ENCODE results near the gene NUFIP1.

Gene NUFIP1

GRCh38 chr13:44989071-44989889, at the start of gene NUFIP1, which contains the start of gene GPALPP1:
Gene NUFIP1 (minus strand): TSS chr13:44989471. CDS start chr13:44989436, 35 bp downstream.
Gene GPALPP1 (plus strand): TSS chr13:44989538. CDS start chr13:44989655, 117 bp downstream.
- TF ChIP-seq EP300 (IDR thresholded peaks at IDR 0.05; ENCODE audit: borderline replicate concordance), result no peak
- TF ChIP-seq TAF1 (IDR thresholded peaks at IDR 0.05; ENCODE audit: low read depth), result peak; percentile 63; the same call in 1 of the 2 replicates
- no peak for TF ChIP-seq FOXM1 (IDR thresholded peaks at IDR 0.05; ENCODE audit: borderline replicate concordance, low read depth)
- no peak; the same call in 1 of the 2 replicates for TF ChIP-seq NFIC (IDR thresholded peaks at IDR 0.05)
- peak; percentile 98 for TF ChIP-seq MAX (IDR thresholded peaks at IDR 0.05)
- TF ChIP-seq ZBTB7A (IDR thresholded peaks at IDR 0.05; ENCODE audit: low read depth), result no peak
- TF ChIP-seq, protein P1, sequence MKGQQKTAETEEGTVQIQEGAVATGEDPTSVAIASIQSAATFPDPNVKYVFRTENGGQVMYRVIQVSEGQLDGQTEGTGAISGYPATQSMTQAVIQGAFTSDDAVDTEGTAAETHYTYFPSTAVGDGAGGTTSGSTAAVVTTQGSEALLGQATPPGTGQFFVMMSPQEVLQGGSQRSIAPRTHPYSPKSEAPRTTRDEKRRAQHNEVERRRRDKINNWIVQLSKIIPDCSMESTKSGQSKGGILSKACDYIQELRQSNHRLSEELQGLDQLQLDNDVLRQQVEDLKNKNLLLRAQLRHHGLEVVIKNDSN (IDR thresholded peaks at IDR 0.05), result 0 out of 2 replicates have a peak, but pooled peaks have one; percentile 46
- TF ChIP-seq, protein P2, sequence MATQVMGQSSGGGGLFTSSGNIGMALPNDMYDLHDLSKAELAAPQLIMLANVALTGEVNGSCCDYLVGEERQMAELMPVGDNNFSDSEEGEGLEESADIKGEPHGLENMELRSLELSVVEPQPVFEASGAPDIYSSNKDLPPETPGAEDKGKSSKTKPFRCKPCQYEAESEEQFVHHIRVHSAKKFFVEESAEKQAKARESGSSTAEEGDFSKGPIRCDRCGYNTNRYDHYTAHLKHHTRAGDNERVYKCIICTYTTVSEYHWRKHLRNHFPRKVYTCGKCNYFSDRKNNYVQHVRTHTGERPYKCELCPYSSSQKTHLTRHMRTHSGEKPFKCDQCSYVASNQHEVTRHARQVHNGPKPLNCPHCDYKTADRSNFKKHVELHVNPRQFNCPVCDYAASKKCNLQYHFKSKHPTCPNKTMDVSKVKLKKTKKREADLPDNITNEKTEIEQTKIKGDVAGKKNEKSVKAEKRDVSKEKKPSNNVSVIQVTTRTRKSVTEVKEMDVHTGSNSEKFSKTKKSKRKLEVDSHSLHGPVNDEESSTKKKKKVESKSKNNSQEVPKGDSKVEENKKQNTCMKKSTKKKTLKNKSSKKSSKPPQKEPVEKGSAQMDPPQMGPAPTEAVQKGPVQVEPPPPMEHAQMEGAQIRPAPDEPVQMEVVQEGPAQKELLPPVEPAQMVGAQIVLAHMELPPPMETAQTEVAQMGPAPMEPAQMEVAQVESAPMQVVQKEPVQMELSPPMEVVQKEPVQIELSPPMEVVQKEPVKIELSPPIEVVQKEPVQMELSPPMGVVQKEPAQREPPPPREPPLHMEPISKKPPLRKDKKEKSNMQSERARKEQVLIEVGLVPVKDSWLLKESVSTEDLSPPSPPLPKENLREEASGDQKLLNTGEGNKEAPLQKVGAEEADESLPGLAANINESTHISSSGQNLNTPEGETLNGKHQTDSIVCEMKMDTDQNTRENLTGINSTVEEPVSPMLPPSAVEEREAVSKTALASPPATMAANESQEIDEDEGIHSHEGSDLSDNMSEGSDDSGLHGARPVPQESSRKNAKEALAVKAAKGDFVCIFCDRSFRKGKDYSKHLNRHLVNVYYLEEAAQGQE (IDR thresholded peaks at IDR 0.05; ENCODE audit: low read depth), result no peak
- no peak for TF ChIP-seq TEAD4 (IDR thresholded peaks at IDR 0.05)
- peak; percentile 82 for TF ChIP-seq YY1 (IDR thresholded peaks at IDR 0.05; ENCODE audit: low read depth)
- TF ChIP-seq TCF12 (IDR thresholded peaks at IDR 0.05; ENCODE audit: low read depth), result peak; percentile 56; the same call in 1 of the 2 replicates
- no peak for TF ChIP-seq RAD21 (IDR thresholded peaks at IDR 0.05; ENCODE audit: low read depth)
- TF ChIP-seq CREB1 (IDR thresholded peaks at IDR 0.05; ENCODE audit: low read depth), result peak; percentile 99
- TF ChIP-seq EGR1 (IDR thresholded peaks at IDR 0.05), result no peak
- TF ChIP-seq CEBPB (IDR thresholded peaks at IDR 0.05), result no peak; the same call in 1 of the 2 replicates

GRCh38 chr13:45036206-45036605, 46.9 kb upstream of the NUFIP1 start:
- TF ChIP-seq YY1 (IDR thresholded peaks at IDR 0.05; ENCODE audit: low read depth) (no peak), TAF1 (IDR thresholded peaks at IDR 0.05; ENCODE audit: low read depth) (no peak), FOXM1 (IDR thresholded peaks at IDR 0.05; ENCODE audit: borderline replicate concordance, low read depth) (no peak), CEBPB (IDR thresholded peaks at IDR 0.05) (no peak), RAD21 (IDR thresholded peaks at IDR 0.05; ENCODE audit: low read depth) (no peak), TEAD4 (IDR thresholded peaks at IDR 0.05) (no peak), TCF12 (IDR thresholded peaks at IDR 0.05; ENCODE audit: low read depth) (no peak), NFIC (IDR thresholded peaks at IDR 0.05) (no peak), MAX (IDR thresholded peaks at IDR 0.05) (no peak), ZBTB7A (IDR thresholded peaks at IDR 0.05; ENCODE audit: low read depth) (no peak), EGR1 (IDR thresholded peaks at IDR 0.05) (no peak)
- TF ChIP-seq, protein P2 (IDR thresholded peaks at IDR 0.05; ENCODE audit: low read depth), result no peak

GRCh38 chr13:45034342-45034741, 45.1 kb upstream of the NUFIP1 start:
- TF ChIP-seq NFIC (IDR thresholded peaks at IDR 0.05) (no peak), TCF12 (IDR thresholded peaks at IDR 0.05; ENCODE audit: low read depth) (no peak), TEAD4 (IDR thresholded peaks at IDR 0.05) (no peak), RAD21 (IDR thresholded peaks at IDR 0.05; ENCODE audit: low read depth) (no peak), MAX (IDR thresholded peaks at IDR 0.05) (no peak), EP300 (IDR thresholded peaks at IDR 0.05; ENCODE audit: borderline replicate concordance) (no peak), TAF1 (IDR thresholded peaks at IDR 0.05; ENCODE audit: low read depth) (no peak), YY1 (IDR thresholded peaks at IDR 0.05; ENCODE audit: low read depth) (no peak), CEBPB (IDR thresholded peaks at IDR 0.05) (no peak), FOXM1 (IDR thresholded peaks at IDR 0.05; ENCODE audit: borderline replicate concordance, low read depth) (no peak), CREB1 (IDR thresholded peaks at IDR 0.05; ENCODE audit: low read depth) (no peak)
- TF ChIP-seq, protein P2 (IDR thresholded peaks at IDR 0.05; ENCODE audit: low read depth), result no peak
- TF ChIP-seq, protein P1 (IDR thresholded peaks at IDR 0.05), result no peak
